Jurkat, Clone E6-1 (cell line): ENCODE results near the gene NACC2.
"Not testable (repeated sequence)": the region's sequence is repeated elsewhere in the genome, so short reads cannot be mapped to it uniquely, and the experiment has no call there.

Source experiments
- DNase-seq: peaks from one replicate; pipeline ENCODE4 v3.0.0-alpha.2; 2011; ENCODE audit warnings: low read depth, low spot score
- H3K4me3 ChIP-seq: 2 replicates; pipeline ENCODE4 v1.5.1; 2011; ENCODE audit warnings: mild to moderate bottlenecking, low read length, control low read depth, moderate library complexity

The NACC2 gene

DNA sequence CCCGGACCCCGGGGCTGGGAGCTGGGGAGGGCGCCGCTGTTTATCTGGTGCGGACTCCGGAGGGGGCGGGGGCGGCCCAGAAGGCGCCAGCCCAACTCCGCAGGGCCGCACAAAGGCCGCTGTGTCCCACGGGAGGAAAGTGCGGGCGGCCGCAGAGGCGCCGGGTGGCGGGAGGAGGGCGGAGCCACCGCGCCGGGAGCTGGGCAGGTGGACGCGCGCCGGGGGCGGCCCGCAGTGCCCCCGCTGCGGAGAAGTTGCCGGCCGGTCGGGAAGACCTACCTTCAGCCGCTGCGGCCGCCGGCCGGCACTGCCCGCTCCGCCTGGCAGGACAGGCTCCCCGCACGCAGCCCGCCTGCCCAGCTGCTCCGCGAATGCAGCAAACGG, 43.6 kb downstream of the NACC2 start:
- no peak for DNase-seq
- H3K4me3 ChIP-seq: no peak overlapping the region

DNA sequence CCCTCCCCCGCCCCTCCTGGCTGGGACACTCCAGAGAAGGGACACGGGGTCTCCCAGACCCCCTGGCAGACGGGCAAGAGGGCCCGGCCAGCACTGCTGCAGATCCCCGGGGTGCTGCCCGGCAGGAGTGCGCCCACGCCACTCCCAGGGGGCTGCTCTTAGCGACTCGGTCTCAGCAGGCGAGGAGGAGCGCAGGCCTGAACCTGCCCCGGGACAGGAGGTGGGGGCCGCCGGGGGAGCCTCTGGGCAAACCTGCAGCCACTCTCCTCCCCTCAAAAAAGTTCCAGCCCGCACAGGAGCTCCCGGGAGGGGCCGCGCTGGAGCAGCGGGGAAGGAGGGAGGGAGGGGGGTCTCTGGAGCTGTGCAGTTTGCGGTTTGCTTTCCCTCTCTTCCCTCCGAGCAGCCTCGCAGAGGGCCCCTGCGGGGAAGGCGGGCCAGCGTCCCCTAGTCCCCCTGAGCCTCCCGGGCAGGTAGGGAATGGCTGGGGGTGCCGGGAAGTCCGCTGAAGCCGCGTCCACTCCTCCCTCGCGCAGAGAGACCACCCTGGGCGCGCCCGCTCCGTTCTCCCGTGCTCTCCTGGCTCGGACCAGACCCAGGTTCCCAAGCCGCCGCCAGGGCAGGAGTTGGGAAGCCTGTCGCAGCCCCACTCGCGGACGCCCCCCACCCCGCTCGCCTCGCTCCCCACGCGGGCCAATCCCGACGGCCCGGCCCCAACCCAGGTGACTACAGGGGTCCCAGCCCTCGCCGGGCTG, 44.2 kb downstream of the NACC2 start:
- no peak for DNase-seq
- H3K4me3 ChIP-seq: no peak overlapping the region

DNA sequence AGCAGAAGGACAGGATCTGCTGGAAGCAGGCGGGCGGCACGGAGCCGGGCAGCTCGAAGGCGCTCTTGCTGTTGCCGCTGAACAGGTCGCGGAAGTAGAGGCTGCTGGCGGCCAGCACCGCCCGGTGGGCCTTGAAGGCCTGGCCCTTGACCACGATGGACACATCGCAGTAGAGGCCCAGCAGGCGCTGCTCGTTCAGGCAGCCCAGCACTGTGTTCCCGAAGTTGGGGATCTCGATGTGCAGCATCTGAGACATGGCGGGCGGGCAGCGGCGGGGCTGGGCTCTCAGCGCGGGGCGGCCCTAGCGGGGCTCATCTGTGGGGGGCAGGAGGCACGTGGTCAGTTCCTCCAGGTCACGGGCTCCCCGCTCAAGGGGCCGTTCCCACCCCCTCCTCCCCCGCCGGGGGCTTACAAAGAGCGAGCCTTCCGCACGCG, 44.8 kb downstream of the NACC2 start:
- DNase-seq: no peak
- no peak overlapping the region for H3K4me3 ChIP-seq

DNA sequence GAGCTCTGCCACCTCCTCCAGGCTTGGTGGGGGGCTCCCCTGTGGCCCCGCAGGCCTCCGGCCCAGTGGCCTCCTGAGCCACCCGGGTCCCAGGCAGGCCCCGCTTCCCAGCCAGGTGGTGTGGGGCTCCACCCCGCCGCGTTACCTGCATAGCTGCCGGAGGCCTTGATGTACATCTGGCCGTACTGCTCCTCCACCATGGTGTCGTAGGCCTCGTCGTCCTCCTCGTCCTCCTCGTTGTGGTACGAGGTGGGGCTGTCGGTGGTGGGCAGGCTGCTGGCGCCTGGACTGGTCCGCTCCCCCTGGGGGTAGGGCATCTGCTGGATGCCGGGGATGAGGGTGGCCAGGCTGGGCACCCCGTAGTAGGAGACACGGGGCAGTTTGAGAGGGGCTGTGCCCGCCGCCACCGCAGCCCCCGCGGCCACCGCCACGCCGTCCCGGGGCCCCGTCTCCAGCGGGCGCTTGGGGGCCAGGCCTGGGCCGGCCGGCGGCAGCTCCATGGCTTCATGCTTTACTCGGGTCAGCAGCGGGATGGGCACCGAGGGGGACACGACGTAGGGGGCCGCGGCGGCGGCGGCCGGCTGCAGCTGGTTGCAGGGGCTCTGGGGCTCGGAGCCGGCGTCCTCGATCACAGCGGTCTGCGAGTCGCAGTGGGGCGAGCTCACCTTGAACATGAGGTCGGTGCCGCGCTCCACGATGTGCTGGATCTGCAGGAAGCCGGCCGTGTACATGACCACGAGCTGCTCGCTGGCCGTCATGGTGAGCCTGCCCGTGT, 45.4 kb downstream of the NACC2 start:
- DNase-seq: no peak
- H3K4me3 ChIP-seq: no peak overlapping the region

DNA sequence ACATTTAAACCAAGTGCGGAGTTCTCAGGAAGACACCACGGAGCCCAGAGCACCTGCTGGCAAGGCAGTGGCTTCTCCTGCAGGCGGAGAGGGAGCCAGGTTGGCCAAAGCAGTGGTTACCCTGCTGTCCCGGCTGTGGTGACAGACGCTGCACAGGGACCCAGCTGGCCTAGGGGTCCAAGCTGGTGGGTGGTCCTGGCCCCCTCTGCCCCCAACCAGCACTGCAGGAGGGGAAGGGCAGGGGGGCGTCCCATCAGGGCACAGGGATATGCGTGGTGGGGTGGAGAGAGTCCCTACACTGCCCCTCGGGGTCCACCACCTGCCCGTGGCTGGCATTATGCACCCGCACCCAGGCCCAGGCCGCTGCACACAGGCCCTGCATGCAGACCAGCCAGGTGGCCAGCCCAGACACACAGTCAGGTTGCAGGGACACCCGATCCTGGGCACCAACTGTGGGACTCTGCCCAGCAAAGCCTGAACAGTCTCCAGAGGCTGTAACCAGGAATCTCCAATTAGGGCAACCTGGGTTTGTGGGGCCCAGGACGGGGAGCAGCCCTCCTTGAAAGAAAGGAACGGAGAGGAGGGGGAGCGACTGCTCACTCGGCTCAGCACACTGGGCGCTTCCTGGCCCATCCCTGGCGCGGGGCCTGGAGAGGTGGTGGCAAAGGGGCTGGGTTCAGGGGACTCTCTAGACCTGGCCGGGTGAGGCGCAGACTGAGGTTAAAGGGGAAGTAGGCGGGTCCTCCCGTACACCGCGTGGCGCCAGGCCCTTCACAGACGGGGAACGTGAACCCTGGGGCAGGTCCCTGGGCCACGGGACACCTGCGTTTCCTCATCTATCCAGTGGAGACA, 46.3 kb downstream of the NACC2 start:
- no peak for DNase-seq
- no peak overlapping the region for H3K4me3 ChIP-seq

DNA sequence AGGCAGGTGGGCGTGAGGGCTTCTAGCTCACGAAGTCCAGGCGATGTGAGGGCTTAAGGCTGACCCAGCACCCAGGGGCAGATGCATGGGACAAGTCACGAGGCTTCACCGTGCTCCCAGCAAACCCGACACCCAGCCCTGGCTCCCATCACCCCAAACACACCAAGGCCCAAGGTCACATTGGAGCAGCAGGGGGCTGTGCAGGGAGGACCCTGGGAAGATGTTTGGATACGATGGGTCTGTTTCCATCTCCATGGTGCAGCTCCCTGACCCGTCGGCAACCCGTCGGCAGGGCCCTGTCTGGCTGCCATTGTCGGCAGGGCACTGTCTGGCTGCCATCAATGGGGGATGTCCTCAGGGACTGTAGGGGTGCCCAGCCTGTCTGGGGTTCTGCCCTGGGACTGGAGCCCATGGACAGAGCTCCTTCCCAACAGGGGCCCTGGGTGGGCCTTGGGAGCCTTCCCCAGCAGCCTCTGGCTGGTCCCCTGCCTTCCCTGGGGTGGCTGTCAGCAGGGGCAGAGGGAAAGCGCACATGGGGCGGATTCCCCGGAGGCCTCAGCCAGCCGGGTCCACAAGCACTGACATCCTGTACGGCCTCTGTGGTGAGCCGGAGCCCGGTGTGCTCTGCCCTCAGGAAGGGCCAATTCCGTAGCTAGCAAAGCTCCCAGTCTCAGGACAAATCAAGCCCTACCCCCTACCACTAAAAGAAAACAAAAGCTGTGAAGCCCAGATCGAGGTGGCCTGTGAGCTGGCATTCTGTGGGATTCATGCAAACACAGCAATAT, 47.1 kb downstream of the NACC2 start:
- no peak for DNase-seq
- no peak overlapping the region for H3K4me3 ChIP-seq

DNA sequence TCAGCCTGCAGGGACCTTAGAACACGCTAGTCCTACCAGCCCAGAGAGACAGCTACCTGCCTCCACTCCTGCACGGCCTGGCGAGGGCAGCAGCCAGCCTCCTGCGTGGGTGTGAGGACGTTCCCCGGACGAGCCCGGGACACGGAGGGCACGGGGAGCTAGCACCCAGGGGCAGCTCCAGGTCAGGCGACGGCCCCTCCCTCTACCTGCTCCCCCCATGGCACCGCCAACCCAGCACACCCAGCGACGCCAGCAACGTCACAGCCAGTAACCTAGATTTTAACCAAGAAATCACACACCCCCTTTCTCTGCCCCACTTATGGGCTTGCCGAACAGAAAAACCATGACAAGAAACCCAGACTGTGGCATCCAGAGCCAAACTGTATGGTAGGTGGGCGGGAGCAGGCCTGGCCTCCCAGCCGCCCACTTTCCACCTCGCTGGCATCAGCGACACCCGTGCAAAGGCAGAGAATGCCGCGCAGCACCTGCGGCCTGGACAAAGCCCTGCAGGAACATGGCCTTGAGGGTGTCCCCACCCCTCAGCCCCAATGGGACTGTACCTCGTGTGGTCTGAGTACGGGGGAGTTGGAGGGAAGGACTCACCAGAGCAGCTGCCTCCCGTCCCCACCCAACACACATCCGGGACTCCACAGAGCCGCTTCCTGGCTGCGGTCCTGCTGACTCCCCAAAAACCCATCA, 47.9 kb downstream of the NACC2 start:
- DNase-seq: no peak
- H3K4me3 ChIP-seq: no peak overlapping the region

DNA sequence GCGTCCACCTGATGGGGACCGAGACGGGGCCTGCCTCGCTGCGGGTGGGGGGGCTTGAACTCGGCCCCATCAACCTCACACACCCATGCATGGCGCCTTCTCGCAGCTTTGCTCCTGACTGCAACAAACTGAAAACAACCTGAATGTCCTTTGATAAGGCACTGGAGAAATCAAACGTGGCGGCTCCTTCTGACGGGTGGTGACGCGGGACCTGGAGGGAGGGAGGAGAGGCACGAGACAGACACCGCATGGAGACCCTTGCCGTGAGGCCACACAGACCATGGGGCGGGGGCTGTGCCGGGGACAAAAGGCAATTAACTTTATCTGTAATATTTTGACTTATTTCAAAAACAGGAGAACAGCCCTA, 48.6 kb downstream of the NACC2 start:
- no peak for DNase-seq
- H3K4me3 ChIP-seq: no peak overlapping the region

DNA sequence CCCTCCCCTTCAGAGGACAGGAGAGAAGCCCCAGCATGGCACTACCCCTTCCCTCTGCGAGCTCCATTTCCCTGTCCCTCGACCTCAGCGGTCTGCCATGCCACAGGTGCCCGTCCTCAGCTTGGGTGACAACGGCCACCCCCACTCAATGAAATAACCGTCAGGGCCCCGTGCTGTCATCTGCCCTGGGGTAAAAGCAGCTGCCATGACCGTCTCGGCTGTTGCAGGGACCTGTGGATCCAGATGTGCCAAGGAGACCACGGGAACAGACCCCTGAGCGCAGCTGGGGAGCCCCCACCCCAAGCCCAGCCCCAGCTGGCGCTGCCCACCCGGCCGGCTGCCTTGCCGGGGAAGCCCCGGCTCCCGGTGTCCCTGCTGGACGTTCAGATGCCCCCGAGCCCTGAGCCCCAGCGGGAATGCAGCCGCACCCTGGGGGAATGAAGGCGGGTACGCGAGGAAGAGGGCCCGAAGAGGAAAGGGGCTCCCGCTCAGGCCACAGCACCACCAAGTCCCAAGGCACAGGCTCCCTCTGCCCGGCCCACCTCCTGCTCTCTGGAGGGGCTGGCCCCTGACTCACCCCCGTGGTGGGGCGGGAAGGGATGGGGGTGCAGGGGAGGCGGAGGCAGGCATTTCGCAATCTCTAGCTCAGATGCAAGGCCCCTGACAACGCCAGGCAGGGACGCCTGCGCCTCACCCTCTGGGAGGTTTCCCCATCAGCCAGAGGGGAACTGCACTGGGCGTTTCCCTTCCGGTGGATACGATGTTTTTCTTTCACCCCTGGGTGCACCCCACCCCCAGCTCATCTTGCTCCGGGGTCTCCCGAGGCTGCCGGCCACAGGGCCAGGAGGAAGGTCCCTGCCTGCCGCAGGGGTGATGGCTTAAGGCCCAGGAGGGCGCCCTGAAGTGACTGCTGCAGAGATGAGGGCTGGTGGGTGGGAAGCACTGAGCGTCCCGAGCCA, 49.2 kb downstream of the NACC2 start:
- H3K4me3 ChIP-seq: no peak overlapping the region
- DNase-seq: no peak

DNA sequence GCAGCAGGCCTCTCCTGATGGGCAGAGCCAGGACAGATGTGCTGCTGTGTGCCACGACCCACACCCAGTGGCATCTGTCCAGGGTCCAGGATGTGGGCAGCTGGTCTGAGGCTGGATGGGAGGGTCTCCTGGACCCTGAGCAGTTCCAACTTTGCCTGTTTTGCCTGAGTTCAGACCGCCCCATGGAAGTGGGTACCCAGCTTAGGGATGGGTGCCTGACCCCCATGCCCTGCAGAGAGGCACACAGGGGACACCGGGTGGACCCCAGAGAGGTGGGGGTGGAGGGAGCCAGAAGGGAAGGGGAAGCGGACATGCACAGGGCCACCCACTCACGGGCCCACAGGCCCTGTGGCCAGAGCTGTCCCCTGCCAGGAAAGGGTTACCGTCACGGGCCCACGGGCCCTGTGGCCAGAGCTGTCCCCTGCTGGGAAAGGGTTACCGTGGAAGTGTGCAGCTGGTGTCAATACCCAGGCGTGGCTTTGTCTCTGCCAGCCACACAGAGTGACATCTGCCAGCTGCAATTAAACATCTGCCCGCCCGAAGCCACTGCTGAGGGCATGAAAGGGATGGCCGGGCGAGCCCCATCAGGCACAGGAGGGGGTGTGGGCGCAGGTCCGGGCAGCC, 50.0 kb downstream of the NACC2 start:
- DNase-seq: no peak
- H3K4me3 ChIP-seq: no peak overlapping the region

DNA sequence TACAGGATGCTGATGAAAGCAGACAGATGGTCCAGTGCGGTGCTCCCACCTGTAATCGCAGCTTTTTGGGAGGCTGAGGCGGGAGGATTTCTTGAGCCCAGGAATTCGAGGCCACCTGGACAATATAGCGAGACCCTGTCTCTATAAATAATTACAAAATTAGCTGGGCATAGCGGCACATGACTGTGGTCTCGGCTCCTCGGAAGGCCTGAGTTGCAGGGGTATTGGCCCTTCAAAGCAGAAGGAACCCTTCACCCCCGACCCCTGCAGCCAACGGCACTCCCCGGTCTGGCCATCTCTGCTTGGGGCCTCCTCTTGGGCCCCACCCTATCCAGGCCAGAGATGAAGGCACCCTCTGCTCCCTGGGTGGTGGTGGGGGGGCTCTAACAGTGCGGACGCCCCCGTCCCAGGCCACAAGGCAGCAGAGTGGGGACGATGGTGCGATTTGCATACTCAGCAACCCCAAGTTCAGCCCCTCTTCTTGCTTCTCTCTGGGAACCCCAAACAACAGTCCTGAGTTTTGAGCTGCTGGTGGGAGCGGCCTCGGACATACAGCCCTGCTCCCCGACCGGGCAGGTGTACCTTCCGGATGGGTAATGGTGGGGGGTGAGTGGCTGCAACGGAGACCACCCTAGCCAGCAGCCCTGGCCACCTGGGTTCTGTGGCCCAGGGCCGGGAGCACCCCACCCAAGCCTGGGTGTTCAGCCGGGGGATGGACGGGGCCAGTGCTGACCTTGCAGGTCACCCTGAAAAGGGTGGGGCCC, 50.7 kb downstream of the NACC2 start:
- no peak overlapping the region for H3K4me3 ChIP-seq
- DNase-seq: no peak

DNA sequence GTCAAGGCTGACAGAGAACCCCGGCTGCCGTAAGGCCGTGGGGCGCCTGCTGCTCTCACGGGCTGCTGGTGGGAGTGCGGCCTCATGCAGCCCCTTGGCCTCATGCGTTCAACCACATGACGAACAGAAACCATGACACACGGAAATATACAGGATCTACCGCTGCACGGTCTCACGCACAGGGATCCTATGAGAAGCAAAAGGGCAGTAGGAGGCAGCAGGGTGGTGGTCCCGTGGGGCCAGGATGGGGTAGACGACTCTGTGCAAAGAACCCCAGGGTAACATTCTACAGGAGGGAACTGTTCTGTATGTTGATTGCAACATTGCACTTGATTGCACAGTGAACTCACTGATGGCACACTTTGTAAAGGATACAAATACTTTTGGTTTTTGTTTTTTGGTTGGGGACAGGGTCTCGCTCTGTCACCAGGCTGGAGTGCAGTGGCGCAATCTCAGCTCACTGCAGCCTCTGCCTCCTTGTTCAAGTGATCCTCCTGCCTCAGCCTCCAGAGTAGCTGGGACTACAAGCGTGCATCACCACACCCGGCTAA, 51.6 kb downstream of the NACC2 start:
- no peak for DNase-seq

DNA sequence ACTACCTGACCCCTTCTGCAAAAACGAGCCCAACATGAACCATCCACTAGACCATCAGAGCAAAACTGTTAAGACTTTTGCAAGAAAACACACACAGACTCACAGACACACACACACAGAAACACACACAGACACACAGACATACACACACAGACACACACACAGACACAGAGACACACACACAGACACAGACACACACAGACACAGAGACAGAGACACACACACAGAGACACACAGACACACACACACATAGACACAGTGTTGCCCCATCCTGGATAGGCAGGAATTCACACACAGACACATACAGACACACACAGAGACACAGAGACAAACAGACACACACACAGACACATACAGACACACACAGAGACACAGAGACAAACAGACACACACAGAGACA, 52.5 kb downstream of the NACC2 start:
- no peak overlapping the region for H3K4me3 ChIP-seq
- DNase-seq: no peak

More for the DNA sequence above, 51.6 kb downstream of the NACC2 start:
- H3K4me3 ChIP-seq: no peak overlapping the region

DNA sequence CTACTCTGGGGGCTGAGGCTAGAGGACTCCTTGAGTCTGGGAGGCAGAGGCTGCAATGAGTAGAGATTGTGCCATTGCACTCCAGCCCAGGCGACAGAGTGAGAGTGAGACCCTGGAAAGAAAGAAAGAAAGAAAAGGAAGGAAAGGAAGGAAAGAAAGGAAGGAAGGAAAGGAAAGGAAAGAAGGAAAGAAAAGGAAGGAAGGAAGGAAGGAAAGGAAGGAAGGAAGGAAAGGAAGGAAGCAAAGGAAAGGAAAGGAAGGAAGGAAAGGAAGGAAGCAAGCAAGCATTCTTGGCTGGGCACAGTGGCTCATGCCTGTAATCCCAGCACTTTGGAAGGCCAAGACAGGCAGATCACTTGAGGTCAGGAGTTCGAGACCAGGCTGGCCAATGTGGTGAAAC, 54.2 kb downstream of the NACC2 start:
- not testable (repeated sequence) for DNase-seq

DNA sequence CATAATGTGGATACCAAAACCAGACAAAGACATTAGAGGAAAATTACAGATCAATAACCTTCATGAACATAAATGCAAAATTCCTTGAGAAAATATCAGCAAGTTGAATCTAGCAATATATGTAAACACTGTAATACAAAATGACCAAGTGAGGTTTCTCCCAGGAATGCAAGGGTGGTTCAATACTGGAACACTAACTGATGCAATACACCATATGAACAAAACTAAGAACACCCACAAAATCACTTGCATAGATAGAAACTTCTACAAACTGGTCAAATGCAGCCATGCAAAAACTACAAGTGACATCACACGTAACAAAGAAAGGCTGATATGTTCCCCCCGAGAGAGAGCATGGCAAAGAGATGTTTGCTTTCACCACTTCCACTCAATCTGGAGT, 55.6 kb downstream of the NACC2 start:
- DNase-seq: no peak
- no peak overlapping the region for H3K4me3 ChIP-seq

More for the DNA sequence above, 54.2 kb downstream of the NACC2 start:
- not testable (repeated sequence) for H3K4me3 ChIP-seq

DNA sequence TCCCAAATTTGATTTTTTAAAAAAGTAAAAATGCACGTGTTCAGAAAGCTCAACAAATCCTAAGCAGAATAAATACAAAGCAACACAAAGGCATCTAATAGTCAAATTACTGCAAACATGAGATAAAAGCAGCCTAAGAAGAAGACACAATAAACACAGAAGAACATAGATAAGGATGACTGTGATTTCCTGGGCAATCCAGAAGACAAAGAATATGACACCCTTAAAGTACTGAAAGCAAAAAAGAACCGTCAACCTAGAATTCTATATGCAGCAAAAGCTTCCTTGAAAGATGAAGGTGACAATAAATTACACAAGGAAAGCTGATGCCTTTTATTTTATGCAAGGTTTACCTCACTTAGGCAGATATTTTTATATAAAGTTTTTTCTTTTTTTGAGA, 58.2 kb downstream of the NACC2 start:
- DNase-seq: no peak
- H3K4me3 ChIP-seq: no peak overlapping the region
